T-helper 2 cell treated with Interferon-gamma antibody and Interleukin-4, amounts not matched to agents 5 μg/mL and 100 μg/mL, for 36 hours (primary cell): Measurements from ENCODE around the gene MT1M.
"Not testable (repeated sequence)": the region's sequence is repeated elsewhere in the genome, so short reads cannot be mapped to it uniquely, and the experiment has no call there.

ENCODE experiments used
- DNase-seq: peaks from one replicate; pipeline ENCODE4 v3.0.0; 2021; ENCODE audit warnings: low spot score
- H3K27ac Mint-ChIP-seq: one replicate; pipeline ENCODE4 v1.8.0; 2021; ENCODE audit warnings: mild to moderate bottlenecking, mixed read lengths
- H3K27me3 Mint-ChIP-seq: one replicate; pipeline ENCODE4 v1.8.0; 2021; ENCODE audit warnings: low read depth, mixed read lengths
- H3K36me3 Mint-ChIP-seq: one replicate; pipeline ENCODE4 v1.8.0; 2021; ENCODE audit warnings: low read depth, mixed read lengths
- H3K4me1 Mint-ChIP-seq: one replicate; pipeline ENCODE4 v1.8.0; 2021; ENCODE audit warnings: low read depth, mixed read lengths
- H3K4me3 Mint-ChIP-seq: one replicate; pipeline ENCODE4 v1.8.0; 2022; ENCODE audit warnings: mild to moderate bottlenecking, moderate library complexity, mixed read lengths
- H3K9me3 Mint-ChIP-seq: one replicate; pipeline ENCODE4 v1.8.0; 2021; ENCODE audit warnings: mixed read lengths

MT1M gene

GRCh38 chr16:56632156-56632847 is at the start of gene MT1M:
TSS of gene MT1M (plus strand) at chr16:56632659. CDS start at chr16:56632732, 73 bp downstream.
- peak within 1 kb of the TSS; percentile 66 for H3K4me3 Mint-ChIP-seq

GRCh38 chr16:56582911-56583310 is 49.5 kb upstream of the MT1M start:
- not testable (repeated sequence) for H3K36me3 Mint-ChIP-seq, H3K9me3 Mint-ChIP-seq, DNase-seq, H3K27ac Mint-ChIP-seq, H3K4me3 Mint-ChIP-seq, H3K4me1 Mint-ChIP-seq
- peaks cover 26% of the 10 kb centered on the region for H3K27me3 Mint-ChIP-seq

More at GRCh38 chr16:56632156-56632847, at the start of gene MT1M:
- H3K27me3 Mint-ChIP-seq, result peaks cover 68% of the 10 kb centered on the region
- H3K4me1 Mint-ChIP-seq, result peaks cover 24% of the 10 kb centered on the region
- no peaks in the 10 kb centered on the region for H3K9me3 Mint-ChIP-seq
- no peak for DNase-seq
- no peak within 1 kb of the TSS for H3K27ac Mint-ChIP-seq
- peaks cover 4% of the 10 kb centered on the region for H3K36me3 Mint-ChIP-seq

DNA sequence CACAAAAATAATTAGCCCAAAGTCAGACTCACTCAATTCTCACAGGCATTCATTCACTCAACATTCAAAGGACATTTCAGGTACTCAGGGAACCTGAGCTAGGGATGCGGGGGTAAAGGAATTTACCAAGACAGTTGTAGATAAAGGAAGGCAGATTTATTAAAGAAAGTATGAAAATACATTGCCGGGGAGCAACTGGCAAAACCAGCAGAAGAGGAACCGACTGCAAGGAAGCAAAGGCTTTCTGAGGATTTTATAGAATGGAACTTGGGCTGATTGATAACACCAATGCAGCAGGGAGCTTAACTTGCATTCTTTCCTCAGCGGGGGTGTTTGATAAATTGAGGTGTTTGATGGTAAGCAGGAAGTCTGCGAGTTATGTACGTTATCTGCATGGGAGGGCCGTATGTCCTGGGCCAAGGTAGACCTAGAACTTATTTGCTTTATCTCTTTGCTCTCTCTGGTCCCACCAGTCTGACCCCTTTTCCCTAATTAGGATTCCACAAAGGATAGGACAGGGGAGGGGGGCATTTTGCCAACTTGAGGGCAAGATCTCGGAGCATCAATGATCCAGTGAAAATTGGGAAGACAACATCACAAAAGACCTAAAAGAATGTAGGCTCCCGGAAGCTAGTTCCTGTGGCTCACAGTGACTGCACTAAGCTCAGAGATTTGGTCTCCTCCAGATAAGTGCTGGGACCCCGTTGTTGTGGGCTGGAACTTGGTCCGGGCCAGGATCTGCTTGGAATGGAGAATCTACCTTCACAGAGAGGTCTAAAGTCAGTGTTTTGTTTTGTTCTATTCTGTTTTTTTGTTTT is 48.9 kb upstream of the MT1M start:
- no peak for DNase-seq
- Mint-ChIP-seq H3K9me3 (no peaks in the 10 kb centered on the region), H3K4me3 (no peak overlapping the region), H3K27ac (no peak overlapping the region), H3K36me3 (no peaks in the 10 kb centered on the region), H3K27me3 (peaks cover 31% of the 10 kb centered on the region), H3K4me1 (no peaks in the 10 kb centered on the region)

- Mint-ChIP-seq H3K4me3 (no peak overlapping the region), H3K4me1 (peaks cover 4% of the 10 kb centered on the region), H3K27ac (no peak overlapping the region), H3K9me3 (no peaks in the 10 kb centered on the region), H3K36me3 (no peaks in the 10 kb centered on the region), H3K27me3 (peaks cover 34% of the 10 kb centered on the region)
- no peak for DNase-seq
Observed at GRCh38 chr16:56584276-56584675, 48.2 kb upstream of the MT1M start.

GRCh38 chr16:56588781-56589140 is 43.7 kb upstream of the MT1M start:
- Mint-ChIP-seq H3K4me3 (peak overlapping the region; percentile 87), H3K27me3 (peaks cover 41% of the 10 kb centered on the region)

GRCh38 chr16:56589141-56590039 is 43.1 kb upstream of the MT1M start, which contains the start of gene MT3:
TSS of gene MT3 (plus strand) at chr16:56589528. CDS start at chr16:56589591, 63 bp downstream.
- H3K27me3 Mint-ChIP-seq, result peaks cover 38% of the 10 kb centered on the region
- peaks cover 19% of the 10 kb centered on the region for H3K4me1 Mint-ChIP-seq
- H3K27ac Mint-ChIP-seq, result peak within 1 kb of the TSS; percentile 43
- no peaks in the 10 kb centered on the region for H3K9me3 Mint-ChIP-seq
- no peaks in the 10 kb centered on the region for H3K36me3 Mint-ChIP-seq
- DNase-seq, result peak; percentile 38
- H3K4me3 Mint-ChIP-seq, result peak within 1 kb of the TSS; percentile 87

More at GRCh38 chr16:56588781-56589140, 43.7 kb upstream of the MT1M start:
- Mint-ChIP-seq H3K4me1 (peaks cover 18% of the 10 kb centered on the region), H3K36me3 (no peaks in the 10 kb centered on the region), H3K27ac (no peak overlapping the region), H3K9me3 (no peaks in the 10 kb centered on the region)
- no peak for DNase-seq

DNA sequence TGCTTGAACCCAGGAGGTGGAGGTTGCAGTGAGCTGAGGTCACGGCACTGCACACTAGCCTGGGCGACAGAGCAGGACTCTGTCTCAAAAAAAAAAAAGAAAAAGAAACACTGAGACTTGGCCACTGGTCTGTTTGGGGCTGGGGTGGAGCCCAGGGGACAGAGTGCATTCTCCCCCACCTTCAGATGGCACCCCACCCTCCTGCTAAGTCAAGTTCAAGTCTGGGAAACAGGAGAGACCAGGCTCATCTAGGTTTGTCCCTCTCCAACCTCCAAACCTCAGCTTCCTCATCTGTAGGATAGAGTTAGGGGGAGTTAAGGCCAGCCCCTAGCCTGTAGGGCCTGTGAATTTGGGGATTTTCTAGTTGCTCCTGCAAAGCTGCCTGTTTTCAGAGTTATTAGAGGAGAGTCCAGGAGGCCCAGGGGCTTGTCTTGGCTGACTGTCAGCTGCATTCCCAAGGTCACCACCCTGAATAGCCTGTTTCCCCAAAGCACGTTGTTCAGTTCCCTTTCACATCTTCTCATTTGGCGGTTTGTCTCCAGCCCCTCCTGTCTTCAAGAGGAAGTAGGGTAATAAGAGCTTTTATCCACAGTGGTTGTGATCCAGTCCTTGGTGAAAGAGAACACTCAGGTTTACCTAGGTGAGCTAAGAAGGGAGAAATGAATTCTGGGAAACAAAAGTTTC is 40.9 kb upstream of the MT1M start:
- no peaks in the 10 kb centered on the region for H3K36me3 Mint-ChIP-seq
- no peak overlapping the region for H3K4me3 Mint-ChIP-seq
- H3K27ac Mint-ChIP-seq, result no peak overlapping the region
- peaks cover 36% of the 10 kb centered on the region for H3K27me3 Mint-ChIP-seq
- H3K9me3 Mint-ChIP-seq, result no peaks in the 10 kb centered on the region
- DNase-seq, result no peak
- peaks cover 19% of the 10 kb centered on the region for H3K4me1 Mint-ChIP-seq

GRCh38 chr16:56593573-56594291 is 38.7 kb upstream of the MT1M start:
- Mint-ChIP-seq H3K9me3 (no peaks in the 10 kb centered on the region), H3K27ac (no peak overlapping the region)

GRCh38 chr16:56594292-56594619 is 38.2 kb upstream of the MT1M start:
- Mint-ChIP-seq H3K27me3 (peaks cover 42% of the 10 kb centered on the region), H3K4me1 (peaks cover 23% of the 10 kb centered on the region), H3K9me3 (no peaks in the 10 kb centered on the region), H3K27ac (no peak overlapping the region), H3K4me3 (no peak overlapping the region), H3K36me3 (no peaks in the 10 kb centered on the region)
- DNase-seq, result no peak

More at GRCh38 chr16:56593573-56594291, 38.7 kb upstream of the MT1M start:
- no peak for DNase-seq
- Mint-ChIP-seq H3K27me3 (peaks cover 44% of the 10 kb centered on the region), H3K4me3 (no peak overlapping the region), H3K36me3 (no peaks in the 10 kb centered on the region), H3K4me1 (peaks cover 26% of the 10 kb centered on the region)

- Mint-ChIP-seq H3K27ac (no peak overlapping the region), H3K4me3 (no peak overlapping the region), H3K9me3 (no peaks in the 10 kb centered on the region), H3K36me3 (no peaks in the 10 kb centered on the region), H3K4me1 (peaks cover 17% of the 10 kb centered on the region), H3K27me3 (peaks cover 35% of the 10 kb centered on the region)
- no peak for DNase-seq
Observed at GRCh38 chr16:56600398-56600999, 32.0 kb upstream of the MT1M start.

GRCh38 chr16:56601325-56601724 is 31.1 kb upstream of the MT1M start:
- no peak overlapping the region for H3K27ac Mint-ChIP-seq
- no peaks in the 10 kb centered on the region for H3K36me3 Mint-ChIP-seq
- H3K4me3 Mint-ChIP-seq, result no peak overlapping the region
- H3K4me1 Mint-ChIP-seq, result peaks cover 17% of the 10 kb centered on the region
- DNase-seq, result no peak
- H3K27me3 Mint-ChIP-seq, result peaks cover 31% of the 10 kb centered on the region
- H3K9me3 Mint-ChIP-seq, result no peaks in the 10 kb centered on the region

DNA sequence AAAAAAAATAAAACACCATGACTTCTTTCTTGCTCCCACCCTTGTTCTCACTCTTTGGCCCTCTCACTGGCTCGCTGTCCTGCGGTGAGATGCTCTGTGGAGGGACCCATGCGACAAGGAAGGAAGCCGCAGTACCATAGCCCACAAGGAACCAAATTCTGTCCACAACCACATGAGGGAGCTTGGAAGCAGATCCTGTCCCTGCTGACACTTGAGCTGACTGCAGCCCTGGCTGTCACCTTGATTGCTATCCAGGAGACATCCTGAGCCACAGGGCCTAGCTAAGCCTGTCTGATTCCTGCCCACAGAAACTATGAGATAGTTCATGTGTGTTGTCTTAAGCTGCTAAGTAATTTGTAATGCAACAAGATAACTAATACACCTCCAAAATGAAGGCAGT is 28.9 kb upstream of the MT1M start:
- Mint-ChIP-seq H3K36me3 (no peaks in the 10 kb centered on the region), H3K4me1 (peaks cover 24% of the 10 kb centered on the region), H3K27ac (no peak overlapping the region), H3K27me3 (peaks cover 14% of the 10 kb centered on the region), H3K4me3 (no peak overlapping the region), H3K9me3 (no peaks in the 10 kb centered on the region)
- no peak for DNase-seq
